ENCODE measurements around the gene APOC3. TPM values are rescaled to one million over a fixed set of nuclear protein-coding genes. Genes with fewer than 3 reads are reported as not detected.

The APOC3 gene
- total RNA-seq, 3 donors from 2014 or later = not detected

DNA sequence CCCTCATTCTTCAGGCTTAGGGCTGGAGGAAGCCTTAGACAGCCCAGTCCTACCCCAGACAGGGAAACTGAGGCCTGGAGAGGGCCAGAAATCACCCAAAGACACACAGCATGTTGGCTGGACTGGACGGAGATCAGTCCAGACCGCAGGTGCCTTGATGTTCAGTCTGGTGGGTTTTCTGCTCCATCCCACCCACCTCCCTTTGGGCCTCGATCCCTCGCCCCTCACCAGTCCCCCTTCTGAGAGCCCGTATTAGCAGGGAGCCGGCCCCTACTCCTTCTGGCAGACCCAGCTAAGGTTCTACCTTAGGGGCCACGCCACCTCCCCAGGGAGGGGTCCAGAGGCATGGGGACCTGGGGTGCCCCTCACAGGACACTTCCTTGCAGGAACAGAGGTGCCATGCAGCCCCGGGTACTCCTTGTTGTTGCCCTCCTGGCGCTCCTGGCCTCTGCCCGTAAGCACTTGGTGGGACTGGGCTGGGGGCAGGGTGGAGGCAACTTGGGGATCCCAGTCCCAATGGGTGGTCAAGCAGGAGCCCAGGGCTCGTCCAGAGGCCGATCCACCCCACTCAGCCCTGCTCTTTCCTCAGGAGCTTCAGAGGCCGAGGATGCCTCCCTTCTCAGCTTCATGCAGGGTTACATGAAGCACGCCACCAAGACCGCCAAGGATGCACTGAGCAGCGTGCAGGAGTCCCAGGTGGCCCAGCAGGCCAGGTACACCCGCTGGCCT is 641 bp downstream of the APOC3 start:
- intact Hi-C loops (cut with DNase I; ENCODE audit: low total_unique reads) = no loop called here
- Histone ChIP-seq H3K27me3 (no peaks in the 10 kb centered on the region), H3K4me1 (no peaks in the 10 kb centered on the region), H3K4me3 (no peak overlapping the region), H3K36me3 (no peaks in the 10 kb centered on the region), H3K27ac (no peak overlapping the region), H3K9me3 (no peaks in the 10 kb centered on the region)
- DNase-seq (ENCODE audit: low spot score in 2 of 2) = no peak
- TF ChIP-seq POLR2AphosphoS5 (IDR thresholded peaks at IDR 0.05) = no peak
- TF ChIP-seq POLR2A (IDR thresholded peaks at IDR 0.05) = no peak
- TF ChIP-seq, protein P1, sequence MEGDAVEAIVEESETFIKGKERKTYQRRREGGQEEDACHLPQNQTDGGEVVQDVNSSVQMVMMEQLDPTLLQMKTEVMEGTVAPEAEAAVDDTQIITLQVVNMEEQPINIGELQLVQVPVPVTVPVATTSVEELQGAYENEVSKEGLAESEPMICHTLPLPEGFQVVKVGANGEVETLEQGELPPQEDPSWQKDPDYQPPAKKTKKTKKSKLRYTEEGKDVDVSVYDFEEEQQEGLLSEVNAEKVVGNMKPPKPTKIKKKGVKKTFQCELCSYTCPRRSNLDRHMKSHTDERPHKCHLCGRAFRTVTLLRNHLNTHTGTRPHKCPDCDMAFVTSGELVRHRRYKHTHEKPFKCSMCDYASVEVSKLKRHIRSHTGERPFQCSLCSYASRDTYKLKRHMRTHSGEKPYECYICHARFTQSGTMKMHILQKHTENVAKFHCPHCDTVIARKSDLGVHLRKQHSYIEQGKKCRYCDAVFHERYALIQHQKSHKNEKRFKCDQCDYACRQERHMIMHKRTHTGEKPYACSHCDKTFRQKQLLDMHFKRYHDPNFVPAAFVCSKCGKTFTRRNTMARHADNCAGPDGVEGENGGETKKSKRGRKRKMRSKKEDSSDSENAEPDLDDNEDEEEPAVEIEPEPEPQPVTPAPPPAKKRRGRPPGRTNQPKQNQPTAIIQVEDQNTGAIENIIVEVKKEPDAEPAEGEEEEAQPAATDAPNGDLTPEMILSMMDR (IDR thresholded peaks at IDR 0.05) = no peak

- intact Hi-C loops (cut with DNase I; ENCODE audit: low total_unique reads) = no loop called here
- H3K9me3 ChIP-seq = no peaks in the 10 kb centered on the region
- TF ChIP-seq POLR2A (IDR thresholded peaks at IDR 0.05) (no peak), POLR2AphosphoS5 (IDR thresholded peaks at IDR 0.05) (no peak)
- TF ChIP-seq, protein P1 (IDR thresholded peaks at IDR 0.05) = no peak
Observed at GRCh38 chr11:116831790-116832349, 2.2 kb downstream of the APOC3 start.

GRCh38 chr11:116832350-116833290 is 2.9 kb downstream of the APOC3 start:
- intact Hi-C loops (cut with DNase I; ENCODE audit: low total_unique reads) = no loop called here
- H3K27ac ChIP-seq = no peak overlapping the region
- no peaks in the 10 kb centered on the region for H3K4me1 ChIP-seq
- no peaks in the 10 kb centered on the region for H3K27me3 ChIP-seq
- no peaks in the 10 kb centered on the region for H3K9me3 ChIP-seq
- no peak overlapping the region for H3K4me3 ChIP-seq
- DNase-seq (ENCODE audit: low spot score in 2 of 2) = no peak
- H3K36me3 ChIP-seq = no peaks in the 10 kb centered on the region
- TF ChIP-seq, protein P1 (IDR thresholded peaks at IDR 0.05) = no peak
- TF ChIP-seq POLR2A (IDR thresholded peaks at IDR 0.05) (no peak), POLR2AphosphoS5 (IDR thresholded peaks at IDR 0.05) (no peak)

More at GRCh38 chr11:116831790-116832349, 2.2 kb downstream of the APOC3 start:
- Histone ChIP-seq H3K27me3 (no peaks in the 10 kb centered on the region), H3K27ac (no peak overlapping the region), H3K4me3 (no peak overlapping the region), H3K4me1 (no peaks in the 10 kb centered on the region), H3K36me3 (no peaks in the 10 kb centered on the region)
- DNase-seq (ENCODE audit: low spot score in 2 of 2) = no peak

- TF ChIP-seq POLR2AphosphoS5 (IDR thresholded peaks at IDR 0.05) (no peak), POLR2A (IDR thresholded peaks at IDR 0.05) (no peak)
- TF ChIP-seq, protein P1 (IDR thresholded peaks at IDR 0.05) = no peak
- Histone ChIP-seq H3K36me3 (no peaks in the 10 kb centered on the region), H3K27me3 (no peaks in the 10 kb centered on the region), H3K4me3 (no peak overlapping the region), H3K9me3 (no peaks in the 10 kb centered on the region), H3K27ac (no peak overlapping the region), H3K4me1 (no peaks in the 10 kb centered on the region)
- no peak for DNase-seq (ENCODE audit: low spot score in 2 of 2)
- intact Hi-C loops (cut with DNase I; ENCODE audit: low total_unique reads) = no loop called here
Observed at GRCh38 chr11:116833491-116833815, 3.7 kb downstream of the APOC3 start.
